T1000 (cell line): ENCODE data around the gene ARHGAP24.

Experiments
- DNase-seq: peaks from one replicate; lab custom pipeline; 2025; ENCODE audit warnings: mixed read lengths; lab: John Stamatoyannopoulos, UW

Gene ARHGAP24

GRCh38 chr4:85778632-85779131 is 303.7 kb downstream of the ARHGAP24 start:
- no peak for DNase-seq

GRCh38 chr4:85779165-85779564 is 304.2 kb downstream of the ARHGAP24 start:
- no peak for DNase-seq

- no peak for DNase-seq
Observed at GRCh38 chr4:85780664-85781063, 305.7 kb downstream of the ARHGAP24 start.

GRCh38 chr4:85783483-85783882 is 308.5 kb downstream of the ARHGAP24 start:
- no peak for DNase-seq

GRCh38 chr4:85783900-85784299 is 308.9 kb downstream of the ARHGAP24 start:
- DNase-seq, result no peak

- DNase-seq, result no peak
Observed at GRCh38 chr4:85784348-85784747, 309.4 kb downstream of the ARHGAP24 start.

- no peak for DNase-seq
Observed at GRCh38 chr4:85784947-85785346, 310.0 kb downstream of the ARHGAP24 start.

DNA sequence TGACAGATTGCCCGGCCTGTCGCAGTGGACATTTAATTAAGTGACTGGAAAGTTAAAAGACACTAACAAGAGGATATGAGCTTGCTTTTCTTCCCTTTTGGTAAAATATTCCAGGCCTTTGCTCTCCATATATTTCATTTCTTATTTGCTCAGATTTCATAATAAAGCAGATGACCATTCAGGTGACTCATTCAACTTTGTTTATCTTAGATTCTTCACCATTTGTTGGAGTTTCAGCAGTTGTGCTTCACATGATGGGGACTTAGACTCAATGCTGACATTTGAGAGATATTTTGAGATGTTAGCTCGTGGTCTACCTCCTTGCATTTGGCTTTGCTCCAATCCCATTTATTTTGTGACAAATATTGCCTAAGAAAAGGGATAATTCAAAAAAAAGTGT is 312.2 kb downstream of the ARHGAP24 start:
- no peak for DNase-seq

DNA sequence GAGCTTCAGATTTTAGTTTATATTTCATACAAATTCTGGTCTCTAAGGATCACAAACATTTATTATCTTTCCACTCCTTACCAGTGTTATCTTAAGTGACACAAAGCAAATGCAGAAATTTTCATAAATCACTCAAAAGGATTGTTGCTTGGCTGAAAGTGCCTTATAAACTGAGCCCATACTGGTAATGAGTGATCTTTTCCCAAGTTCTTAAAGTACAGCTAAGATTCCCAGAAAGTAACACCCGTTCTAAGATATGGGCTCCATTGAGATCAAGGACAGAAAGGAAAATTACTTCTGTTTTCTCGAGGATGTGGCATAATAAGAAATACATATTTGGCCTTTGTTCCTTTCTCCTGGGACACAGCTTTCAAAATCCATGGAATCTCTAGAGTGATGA is 313.7 kb downstream of the ARHGAP24 start:
- DNase-seq, result no peak

- DNase-seq, result no peak
Observed at GRCh38 chr4:85789241-85789640, 314.3 kb downstream of the ARHGAP24 start.

- DNase-seq, result no peak
Observed at GRCh38 chr4:85790582-85790981, 315.6 kb downstream of the ARHGAP24 start.

DNA sequence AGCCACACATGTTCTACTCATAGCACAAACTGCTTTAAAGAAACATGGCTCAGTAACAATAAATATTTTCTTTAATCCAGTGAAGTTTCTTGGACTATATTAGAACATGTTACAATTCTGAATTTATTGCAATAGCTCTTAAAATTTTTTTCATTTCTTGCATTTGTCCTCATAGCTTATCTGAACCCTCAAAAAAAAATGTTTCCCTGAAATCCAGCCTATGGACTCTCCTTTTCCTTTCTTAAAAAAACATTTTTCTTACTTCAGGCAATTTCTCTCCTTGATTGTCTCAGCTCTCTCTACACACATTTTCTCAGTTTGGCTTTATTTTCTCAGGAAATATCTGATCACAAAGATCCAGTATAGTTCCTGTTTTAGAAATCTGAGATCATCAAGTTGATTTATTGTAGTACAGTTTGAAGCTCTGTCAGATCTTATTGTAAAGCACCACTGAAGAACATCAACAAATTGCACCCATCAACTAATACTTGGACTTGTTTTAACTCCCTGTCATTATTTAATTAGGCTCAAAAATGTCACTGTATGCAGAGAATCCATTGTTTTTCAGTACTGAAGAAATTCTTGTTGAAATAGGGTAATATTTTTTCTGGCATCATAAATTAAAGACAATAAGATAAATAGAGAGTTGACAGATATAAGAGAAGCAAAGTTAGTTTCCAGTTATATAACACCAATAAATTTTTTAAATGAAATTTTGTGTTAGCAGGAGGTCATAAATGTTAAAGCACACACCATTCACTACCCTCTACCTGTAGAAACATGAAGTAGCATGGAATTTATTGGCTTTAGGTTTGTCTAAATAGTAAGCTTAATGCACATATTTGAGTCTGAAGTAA is 317.7 kb downstream of the ARHGAP24 start:
- no peak for DNase-seq

DNA sequence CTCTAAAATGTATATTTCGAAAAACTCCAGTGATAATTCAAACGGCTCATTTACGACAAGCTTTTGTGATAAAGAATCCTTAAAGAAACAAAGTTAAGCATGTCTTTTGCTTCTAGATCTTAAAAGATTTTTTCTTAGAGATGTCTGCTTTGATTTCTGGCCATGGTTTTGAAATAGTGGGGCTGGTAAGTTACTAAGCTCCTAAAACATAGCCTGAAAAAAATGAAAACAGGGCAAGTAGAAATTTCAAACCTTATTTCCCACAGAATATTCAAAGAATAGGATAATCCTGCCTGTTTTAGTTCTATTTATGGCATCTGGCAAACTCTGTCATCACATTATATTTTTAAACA is 318.3 kb downstream of the ARHGAP24 start:
- no peak for DNase-seq

- no peak for DNase-seq
Observed at GRCh38 chr4:85798012-85798770, 323.2 kb downstream of the ARHGAP24 start.

DNA sequence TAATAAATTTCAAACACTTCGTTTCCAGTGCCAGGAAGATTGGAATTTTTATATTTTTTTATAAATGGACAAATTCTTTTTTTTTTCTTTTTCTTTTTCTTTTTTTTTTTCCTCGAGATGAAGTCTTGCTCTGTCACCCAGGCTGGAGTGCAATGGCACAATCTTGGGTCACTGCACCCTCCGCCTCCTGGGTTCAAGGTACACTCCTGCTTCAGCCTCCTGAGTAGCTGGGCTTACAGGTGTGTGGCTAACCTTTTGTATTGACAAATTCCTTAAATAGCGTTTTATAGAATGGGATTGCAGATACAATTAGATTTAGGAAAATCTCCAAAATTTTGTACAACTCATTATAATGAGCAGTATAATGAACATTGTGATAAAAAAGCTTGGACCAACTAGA is 328.9 kb downstream of the ARHGAP24 start:
- DNase-seq, result no peak

GRCh38 chr4:85805891-85806290 is 330.9 kb downstream of the ARHGAP24 start:
- DNase-seq, result no peak

DNA sequence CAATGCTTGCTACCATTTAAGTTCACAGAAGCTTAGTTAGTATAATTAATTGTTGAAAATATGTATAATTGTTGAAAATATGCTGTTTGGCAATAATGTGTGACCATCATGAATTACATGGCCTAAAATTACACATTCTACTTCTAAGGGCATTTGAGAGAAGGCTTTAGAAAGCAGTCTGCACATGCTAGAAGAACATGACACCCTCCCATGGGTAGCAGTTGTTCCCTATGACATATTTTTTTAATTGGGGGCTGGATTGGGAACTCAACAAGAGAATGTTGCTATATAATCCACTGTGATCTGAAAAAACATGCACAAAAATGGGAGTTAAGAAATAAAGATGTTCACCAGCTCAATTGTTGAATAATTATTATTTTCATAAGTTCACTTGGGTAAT is 331.4 kb downstream of the ARHGAP24 start:
- no peak for DNase-seq

DNA sequence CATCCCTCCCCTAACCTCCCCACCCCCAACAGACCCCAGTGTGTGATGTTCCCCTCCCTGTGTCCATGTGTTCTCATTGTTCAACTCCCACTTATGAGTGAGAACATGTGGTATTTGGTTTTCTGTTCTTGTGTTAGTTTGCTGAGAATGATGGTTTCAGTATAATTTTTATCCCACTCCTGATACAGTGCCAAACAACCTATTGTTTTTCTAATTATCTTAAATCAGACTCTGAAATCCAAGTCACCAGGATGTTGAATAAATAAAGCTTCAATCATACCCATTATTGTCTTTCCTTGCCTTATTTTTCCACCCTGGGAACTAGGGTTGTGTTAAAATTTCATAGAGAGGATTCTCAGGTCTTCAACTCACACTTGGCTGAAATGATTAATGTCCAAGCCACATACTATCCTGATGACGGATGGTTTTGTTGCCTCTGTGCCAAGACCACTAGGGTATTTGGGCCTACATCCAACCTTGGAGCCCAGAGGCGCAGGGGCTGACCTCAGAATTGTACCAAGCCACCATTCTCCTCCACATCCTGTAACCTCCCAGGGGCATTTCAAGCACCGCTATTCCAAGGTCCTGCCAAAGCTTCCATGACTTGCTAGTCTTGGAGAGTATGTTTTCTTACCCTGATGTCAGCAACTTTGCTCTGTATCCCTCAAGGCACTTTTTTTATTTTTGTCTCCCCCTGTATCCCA is 332.4 kb downstream of the ARHGAP24 start:
- DNase-seq, result peak; percentile 79

DNA sequence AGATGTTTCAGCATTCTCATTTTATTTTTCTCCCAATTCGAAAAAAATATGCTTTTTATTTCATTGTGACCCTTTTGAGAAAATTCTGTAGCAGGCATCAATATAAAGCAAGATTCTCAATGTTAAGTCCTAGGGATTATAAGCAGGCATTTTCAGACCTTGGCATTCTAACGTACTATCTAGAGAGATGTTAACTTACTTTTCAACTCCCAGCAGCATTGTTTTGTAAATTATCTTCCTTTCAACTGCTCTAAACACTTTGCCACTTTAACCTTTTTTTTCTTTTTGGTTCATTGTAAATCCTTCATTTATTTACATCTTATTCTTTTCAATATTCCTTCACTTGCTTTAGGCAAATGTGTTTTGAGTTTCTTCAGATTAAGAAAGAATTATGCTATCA is 333.2 kb downstream of the ARHGAP24 start:
- DNase-seq, result no peak

DNA sequence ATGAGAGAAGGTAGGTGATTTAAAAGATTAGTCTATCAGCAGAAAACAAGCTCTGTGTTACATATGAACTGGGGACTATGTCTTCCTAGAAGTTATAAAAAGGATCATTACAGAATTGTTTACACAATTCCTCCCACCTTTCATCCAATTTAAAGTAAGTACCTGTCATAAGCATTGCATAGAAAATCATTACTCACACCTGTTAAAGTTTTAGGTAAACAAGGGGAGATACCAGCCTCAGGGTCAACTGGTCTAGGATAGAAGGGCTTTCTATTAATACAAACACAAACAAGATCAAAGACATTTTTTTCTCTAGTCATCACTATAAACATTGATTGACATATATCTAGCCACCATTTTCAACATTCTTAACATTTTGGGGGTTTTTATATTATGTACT is 333.9 kb downstream of the ARHGAP24 start:
- no peak for DNase-seq

GRCh38 chr4:85812776-85813175 is 337.8 kb downstream of the ARHGAP24 start:
- DNase-seq, result no peak

- no peak for DNase-seq
Observed at GRCh38 chr4:85815796-85816459, 341.0 kb downstream of the ARHGAP24 start.
